Right forelimb (tissue), 1 donor: ENCODE data around the gene HLA-G.
"Not testable (repeated sequence)": the region's sequence is repeated elsewhere in the genome, so short reads cannot be mapped to it uniquely, and the experiment has no call there.

Experiments used
- DNase-seq: peaks from one replicate; pipeline ENCODE4 v3.0.0-alpha.2; 2018

The HLA-G gene

DNA sequence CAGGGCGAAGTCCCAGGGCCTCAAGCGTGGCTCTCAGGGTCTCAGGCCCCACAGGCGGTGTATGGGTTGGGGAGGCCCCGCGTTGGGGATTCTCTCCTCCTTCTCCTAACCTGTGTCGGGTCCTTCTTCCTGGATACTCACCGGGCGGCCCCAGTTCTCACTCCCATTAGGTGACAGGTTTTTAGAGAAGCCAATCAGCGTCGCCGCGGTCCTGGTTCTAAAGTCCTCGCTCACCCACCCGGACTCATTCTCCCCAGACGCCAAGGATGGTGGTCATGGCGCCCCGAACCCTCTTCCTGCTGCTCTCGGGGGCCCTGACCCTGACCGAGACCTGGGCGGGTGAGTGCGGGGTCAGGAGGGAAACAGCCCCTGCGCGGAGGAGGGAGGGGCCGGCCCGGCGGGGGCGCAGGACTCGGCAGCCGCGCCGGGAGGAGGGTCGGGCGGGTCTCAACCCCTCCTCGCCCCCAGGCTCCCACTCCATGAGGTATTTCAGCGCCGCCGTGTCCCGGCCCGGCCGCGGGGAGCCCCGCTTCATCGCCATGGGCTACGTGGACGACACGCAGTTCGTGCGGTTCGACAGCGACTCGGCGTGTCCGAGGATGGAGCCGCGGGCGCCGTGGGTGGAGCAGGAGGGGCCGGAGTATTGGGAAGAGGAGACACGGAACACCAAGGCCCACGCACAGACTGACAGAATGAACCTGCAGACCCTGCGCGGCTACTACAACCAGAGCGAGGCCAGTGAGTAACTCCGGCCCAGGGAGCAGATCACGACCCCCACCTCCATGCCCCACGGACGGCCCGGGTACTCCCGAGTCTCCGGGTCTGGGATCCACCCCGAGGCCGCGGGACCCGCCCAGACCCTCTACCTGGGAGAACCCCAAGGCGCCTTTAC, at the start of gene HLA-G:
Gene HLA-G, plus strand, starts transcription at position 247 of the 892 bp plus-strand sequence. Its CDS starts 20 bp downstream, at position 267.
- DNase-seq = no peak

DNA sequence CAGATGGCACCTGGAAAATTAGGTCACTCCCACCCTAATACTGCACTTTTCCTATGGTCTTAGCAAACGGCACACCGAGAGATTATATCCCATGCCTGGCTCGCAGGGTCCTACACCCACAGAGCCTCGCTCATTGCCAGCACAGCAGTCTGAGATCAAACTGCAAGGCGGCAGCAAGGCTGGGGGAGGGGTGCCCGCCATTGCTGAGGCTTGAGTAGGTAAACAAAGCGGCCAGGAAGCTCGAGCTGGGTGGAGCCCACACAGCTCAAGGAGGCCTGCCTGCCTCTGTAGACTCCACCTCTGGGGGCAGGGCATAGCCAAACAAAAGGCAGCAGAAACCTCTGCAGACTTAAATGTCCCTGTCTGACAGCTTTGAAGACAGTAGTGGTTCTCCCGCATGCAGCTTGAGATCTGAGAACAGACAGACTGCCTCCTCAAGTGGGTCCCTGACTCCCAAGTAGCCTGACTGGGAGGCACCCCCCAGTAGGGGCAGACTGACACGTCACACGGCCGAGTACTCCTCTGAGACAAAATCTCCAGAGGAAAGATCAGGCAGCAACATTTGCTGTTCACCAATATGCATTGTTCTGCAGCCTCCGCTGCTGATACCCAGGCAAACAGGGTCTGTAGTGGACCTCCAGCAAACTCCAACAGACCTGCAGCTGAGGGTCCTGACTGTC, 47.5 kb upstream of the HLA-G start:
- DNase-seq = not testable (repeated sequence)

DNA sequence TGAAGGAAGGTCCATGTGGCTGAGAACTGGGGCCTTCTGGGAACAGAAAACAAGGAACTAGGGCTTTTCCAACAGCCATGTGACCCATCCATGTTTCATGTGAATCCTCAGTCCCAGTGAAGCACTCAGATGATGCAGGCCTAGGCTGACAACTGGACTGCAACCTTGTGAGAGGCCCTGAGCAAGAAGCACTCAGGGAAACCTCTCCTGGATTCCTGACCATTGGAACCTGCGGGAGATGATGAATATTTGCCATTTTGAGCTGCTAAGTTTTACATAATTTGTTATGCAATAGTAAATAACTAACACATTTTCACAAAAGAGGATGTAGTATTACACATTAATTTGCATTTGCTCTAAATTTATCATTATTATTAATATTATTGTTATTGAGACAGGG, 38.4 kb upstream of the HLA-G start:
- no peak for DNase-seq

DNA sequence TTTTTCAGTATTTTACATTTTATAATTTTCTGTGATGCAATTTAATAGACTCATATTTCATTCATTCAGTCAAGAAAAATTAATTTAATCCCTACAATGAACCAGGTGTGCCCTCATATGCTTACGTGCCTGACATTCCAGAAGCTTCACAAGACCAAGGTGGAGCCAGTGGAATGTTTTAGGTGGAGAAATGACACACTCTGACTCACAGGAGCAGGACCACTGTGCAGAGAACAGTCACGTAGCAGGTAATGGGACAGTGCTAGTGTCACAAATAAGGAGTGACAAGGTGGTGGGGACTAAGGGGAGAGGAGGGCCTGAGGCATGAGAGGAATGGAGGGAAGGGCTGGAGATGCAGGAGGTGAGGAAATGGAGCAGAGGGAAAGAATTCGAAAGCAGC, 37.0 kb upstream of the HLA-G start:
- no peak for DNase-seq

DNA sequence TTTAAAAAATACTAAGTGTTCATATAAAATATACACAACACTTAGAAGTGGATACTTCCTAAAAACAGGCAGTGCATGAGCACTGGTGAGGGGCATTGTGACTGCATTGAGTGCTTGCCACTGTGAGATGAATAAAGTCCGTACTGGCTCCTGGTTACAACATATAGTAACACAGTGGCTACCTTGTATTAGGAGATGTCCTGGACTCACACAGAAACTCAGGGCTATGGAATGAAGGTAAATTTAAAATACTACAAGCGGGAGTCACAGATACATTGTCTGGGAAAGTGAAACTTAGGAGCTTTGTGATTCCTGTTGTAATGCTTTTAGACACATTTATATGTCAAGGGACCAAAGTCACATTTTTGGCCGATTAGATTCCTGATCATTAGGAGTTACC, 36.5 kb upstream of the HLA-G start:
- no peak for DNase-seq

DNA sequence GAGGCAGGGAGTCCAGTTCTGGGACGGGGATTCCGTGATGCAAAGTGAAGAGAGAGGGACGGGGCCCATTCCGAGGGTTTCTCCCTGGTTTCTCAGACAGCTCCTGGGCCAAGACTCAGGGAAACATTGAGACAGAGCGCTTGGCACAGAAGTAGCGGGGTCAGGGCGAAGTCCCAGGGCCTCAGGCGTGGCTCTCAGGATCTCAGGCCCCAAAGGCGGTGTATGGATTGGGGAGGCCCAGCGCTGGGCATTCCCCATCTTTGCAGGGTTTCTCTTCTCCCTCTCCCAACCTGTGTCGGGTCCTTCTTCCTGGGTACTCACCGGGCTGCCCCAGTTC, 35.9 kb upstream of the HLA-G start:
- no peak for DNase-seq

DNA sequence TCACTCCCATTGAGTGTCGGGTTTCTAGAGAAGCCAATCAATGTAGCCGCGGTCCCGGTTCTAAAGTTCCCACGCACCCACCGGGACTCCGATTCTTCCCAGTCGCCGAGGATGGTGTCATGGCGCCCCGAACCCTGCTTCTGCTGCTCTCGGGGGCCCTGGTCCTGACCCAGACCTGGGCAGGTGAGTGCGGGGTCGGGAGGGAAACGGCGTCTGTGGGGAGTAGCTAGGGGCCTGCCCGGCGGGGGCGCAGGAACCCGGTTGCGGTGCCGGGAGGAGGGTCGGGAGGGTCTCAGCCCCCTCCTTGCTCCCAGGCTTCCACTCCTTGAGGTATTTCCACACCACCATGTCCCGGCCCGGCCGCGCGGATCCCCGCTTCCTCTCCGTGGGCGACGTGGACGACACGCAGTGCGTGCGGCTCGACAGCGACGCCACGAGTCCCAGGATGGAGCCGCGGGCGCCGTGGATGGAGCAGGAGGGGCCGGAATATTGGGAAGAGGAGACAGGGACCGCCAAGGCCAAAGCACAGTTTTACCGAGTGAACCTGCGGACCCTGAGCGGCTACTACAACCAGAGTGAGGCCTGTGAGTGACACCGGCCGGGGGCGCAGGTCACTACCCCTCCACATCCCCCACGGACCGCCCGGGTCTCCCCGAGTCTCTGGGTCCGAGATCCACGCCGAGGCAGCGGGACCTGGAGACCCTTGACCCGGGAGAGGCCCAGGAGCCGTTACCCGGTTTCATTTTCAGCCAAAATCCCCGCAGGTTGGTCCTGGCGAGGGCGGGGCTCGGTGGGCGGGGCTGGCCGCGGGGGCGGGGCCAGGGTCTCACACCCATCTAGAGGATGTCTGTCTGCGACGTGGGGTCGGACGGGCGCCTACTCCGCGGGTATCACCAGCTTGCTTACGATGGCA, 35.2 kb upstream of the HLA-G start:
- DNase-seq = no peak

DNA sequence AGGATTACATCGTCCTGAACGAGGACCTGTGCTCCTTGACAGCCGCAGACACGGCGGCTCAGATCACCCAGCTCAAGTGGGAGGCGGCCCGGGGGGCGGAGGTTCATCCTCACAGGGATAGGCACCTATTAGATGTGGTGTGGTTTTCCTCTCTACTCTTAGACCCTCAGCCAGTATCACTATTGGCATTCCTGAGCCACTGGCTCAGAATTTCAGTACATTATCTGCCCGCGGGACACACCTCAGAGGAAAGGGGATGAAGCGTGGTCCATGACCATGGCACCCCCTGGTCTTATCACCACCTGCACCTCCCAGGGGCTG, 34.6 kb upstream of the HLA-G start:
- no peak for DNase-seq

DNA sequence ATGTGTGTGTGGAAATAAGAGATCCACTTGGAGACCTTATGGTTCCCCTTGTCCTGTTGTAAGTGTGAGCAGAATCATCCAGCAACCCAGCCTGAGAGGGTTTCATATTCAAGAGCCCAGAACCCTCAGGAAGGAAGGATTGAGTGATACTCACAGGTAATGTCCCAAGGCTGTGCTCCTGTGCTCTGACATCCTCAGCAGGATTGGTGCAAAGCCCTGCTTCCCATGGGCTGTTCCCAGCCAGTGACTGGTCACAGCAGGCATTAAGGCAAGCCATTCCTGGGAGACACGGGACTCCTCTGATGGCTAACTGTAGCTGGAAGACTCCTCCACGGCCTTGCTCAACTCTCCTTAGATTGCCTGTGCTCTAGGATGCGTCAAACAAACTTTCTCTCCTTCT, 33.8 kb upstream of the HLA-G start:
- no peak for DNase-seq

DNA sequence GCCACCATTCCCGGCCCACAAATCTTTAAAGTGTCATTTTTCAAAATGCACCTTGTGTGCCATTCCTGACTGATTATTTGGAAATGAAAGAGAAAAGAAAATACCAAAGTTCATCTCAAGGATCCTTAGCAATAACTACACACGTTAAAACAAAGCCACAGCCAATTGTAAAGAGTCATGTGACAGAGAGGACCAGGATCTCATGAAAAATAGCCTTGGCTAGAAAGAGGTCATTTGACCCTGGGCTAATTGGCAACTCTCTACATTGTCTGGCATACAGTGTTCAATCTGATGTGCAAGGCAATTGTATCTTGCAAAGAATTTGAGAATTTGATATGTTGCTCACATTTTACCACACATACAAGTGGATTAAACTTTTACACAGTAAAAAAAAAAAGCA, 31.6 kb upstream of the HLA-G start:
- DNase-seq = no peak

DNA sequence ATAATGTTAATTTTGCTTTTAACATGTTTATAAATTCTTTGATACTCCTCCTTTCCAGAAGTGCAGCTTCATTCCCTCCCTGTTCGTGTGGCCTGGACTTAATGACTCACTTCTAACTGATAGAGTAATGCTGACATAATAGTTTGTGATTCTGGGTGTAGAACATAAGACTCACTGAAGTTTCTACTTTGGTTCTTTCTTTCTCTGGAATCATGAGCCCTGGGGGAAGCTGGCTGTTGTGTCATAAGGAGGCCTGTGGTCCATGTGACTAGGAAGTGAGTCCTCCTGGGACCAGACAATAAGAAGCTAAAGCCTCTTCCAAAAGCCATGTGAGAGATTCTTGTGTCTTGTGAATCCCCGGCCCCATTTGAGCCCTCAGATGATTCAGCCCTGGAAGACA, 30.5 kb upstream of the HLA-G start:
- no peak for DNase-seq

DNA sequence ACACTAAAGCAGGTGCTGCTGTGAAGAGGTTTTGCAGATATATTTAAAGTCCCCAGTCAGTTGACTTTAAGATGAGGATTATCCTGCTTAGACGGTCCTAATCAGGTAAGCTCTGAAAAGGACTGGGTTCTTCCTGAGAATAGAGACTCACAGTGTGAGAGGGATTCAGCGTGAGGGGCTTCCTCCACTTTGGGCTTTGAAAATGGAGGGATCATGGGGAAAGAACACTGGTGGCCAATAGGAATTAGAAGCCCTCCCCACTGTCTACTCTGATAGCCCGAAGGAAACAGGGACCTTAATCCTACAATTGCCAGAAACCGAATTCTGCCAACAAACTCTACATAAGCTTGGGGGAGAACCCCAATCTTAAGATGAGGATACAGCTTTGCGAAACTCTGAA, 29.7 kb upstream of the HLA-G start:
- no peak for DNase-seq

DNA sequence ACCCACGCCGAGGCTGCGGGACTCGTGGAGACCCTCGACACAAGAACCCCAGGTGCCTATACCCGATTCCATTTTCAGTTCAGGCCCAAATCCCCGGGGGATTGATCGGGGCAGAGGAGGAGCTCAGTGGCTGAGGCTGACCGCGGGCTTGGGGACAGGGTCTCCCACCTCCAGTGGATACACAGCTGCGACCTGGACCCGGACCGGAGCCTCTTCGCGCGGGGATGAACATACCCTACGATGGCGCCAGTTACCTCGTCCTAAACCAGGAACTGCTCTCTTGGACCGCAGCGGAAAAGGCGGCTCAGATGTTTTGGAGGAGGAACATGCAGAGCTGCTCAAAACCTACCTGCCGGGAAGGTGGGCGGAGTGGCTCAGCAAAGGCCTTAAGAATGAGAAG, 27.4 kb upstream of the HLA-G start:
- DNase-seq = no peak

DNA sequence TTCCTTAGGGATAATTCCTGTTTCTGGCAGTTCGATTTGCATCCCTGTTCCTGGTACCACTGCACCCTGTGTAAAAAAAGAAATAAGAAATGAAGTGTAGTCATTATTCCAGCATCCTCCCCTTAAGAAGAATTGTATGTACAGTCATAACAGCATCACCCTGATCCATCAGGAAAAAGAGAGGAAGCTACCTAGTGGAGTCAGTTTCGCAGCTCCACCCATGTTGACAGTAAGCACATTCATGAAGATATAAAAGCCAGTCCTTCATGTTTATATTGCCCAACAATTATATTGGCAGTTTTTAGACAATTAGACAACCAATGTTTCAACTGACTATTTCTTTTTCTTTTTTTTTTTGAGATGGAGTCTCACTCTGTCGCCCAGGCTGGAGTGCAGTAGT, 21.2 kb upstream of the HLA-G start:
- no peak for DNase-seq

DNA sequence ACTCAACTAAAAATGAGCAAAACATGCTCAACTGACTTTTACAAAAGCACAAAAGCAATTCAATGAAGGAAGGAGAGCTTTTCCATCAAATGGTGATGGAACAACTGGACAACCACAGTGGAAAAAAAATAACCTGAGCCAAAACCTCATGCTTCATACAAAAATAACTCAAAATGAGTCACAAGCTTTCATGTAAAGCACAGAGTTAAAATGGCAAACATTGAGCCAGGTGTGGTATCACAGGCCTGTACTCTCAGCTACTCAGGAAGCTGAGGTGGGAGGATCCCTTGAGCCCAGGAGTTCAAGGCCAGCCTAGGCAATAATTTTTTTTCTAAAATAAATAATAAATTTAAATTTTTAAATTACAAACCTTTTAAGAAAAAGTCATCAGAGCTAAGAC, 18.4 kb upstream of the HLA-G start:
- no peak for DNase-seq

DNA sequence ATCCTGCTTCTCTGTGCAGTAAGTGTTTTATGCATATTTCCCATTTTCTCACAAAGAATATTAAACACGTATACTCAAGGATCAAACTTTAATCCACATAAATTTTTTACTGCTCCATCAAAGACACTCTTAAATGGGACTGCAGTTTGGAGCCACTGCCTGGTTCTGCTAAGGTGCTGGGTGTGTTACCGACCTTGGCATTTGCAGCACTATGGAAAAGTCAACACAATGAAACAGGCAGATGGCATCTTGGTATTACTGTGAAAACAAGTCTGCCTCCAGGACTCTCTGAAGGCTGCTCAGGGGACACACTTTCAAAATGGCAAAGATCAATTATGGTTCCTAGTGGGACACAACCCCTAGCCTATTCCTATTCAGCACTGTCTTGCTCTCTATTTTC, 17.3 kb upstream of the HLA-G start:
- DNase-seq = no peak

DNA sequence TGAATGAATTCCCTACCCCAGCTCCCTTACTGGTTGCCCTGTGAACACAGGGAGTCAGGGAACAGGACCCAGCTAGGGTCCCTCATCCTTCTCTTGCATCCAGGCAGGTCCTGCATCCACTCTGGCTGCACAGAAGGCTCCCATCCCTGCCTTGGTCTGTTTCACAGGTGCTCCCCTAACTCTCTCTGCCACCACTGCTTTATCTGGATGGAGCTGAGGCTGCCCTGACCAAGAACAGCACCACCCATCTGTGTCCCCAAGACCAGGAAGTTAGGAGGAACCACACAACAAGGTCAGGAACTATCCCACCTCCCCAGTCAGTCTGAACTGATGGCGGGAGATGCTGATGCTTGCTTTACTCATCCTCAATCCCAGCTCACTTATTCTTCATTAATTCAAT, 16.2 kb upstream of the HLA-G start:
- no peak for DNase-seq

DNA sequence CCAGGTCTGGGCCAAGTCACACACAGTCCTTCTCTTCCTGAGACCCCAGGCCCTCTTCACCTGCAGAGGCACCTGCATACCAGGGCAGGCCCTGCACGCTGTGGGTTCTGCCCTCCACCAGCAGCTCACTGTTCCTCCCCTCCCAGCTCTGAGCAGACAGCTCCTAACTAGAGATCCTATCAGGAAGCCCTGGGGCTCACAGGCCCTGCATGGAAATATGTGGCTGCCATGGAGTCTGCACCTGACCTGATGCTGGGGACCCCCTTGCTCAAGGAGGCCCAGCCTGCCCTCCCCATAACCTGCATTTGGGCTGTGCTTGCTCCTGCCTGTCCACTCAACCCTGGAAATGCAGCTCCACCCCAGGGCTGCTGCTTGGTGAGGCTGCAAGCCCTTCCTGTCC, 14.6 kb upstream of the HLA-G start:
- DNase-seq = no peak

DNA sequence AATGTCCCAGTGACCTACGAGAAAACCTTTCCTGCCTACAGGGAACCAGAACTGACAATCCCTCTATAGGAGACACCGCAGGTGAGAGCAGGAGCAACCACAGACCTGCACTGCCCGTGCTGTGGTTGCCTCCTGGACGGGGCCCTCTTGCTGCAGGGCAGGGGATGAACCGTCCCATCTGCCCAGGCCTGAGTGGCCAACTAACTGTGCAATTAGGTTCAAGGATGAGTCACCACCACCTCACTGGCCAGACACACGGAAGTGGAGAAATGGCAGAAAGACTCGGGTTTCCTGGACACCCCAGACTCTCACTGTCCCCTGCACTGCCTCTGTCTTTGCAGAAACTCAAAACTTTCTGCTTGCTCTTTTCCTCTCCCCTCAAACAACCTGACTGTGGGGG, 13.8 kb upstream of the HLA-G start:
- DNase-seq = no peak

DNA sequence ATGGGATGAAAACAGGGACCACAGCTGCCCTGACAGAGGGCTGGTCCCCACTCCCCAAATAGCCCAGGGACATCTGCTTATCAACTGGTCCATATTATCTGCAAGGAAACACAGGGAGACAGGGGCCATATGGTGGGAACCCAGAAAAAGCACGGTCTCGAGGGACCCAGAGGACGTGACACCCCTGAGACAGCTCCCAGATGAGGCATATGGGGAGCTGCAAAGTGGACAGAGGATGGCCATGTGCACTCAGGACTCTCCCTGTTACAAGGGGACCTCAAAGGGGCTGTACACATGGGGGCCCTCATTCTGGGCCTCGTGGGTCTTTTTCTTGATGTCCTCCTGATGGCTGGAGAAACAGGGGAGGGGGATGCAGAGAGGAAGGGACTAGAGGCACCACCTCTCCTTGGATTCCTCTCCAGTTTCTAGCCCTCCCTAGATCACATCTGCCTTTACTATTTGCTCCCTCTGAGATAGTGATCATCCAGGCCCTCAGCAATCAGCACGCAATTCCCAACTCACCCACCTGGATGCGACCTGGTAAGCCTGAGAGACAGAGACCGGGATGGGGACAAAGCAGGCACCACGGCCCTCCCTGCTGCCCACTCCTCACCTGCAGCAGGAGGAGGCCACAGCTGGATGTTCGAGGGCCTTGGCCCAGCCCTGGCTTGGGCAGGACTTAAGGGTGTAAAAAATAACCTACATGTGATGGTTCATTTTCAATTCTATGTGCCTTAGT, 13.1 kb upstream of the HLA-G start:
- no peak for DNase-seq

DNA sequence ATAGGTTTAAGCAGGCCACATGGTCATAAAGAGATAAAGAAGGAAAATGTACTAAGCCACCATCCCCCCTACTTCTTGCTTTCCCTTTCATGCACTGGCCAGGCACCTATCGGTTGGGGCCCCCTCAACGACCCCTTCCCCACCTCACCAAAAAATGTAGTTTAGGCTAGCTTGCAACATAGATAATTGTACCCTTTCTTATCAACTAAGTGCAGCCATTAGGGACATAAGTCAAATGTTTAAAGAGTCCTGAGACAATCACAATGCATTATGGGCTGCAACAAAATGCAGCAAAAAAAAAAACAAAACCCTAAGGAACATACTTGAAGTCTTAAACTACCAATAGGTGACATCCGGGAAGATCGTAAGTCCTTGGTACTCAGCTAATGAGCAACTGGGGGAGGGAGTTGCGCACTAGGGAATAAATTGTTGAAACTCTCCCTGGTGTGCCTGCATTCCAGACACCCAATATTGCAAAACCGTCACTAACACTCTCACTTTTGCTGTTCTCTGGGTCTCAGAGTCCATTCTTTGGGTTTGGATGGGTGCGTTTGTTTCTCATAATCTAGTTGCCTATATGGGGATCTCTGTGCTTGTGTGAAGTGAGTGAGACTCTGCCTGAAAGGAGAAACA, 12.4 kb upstream of the HLA-G start:
- DNase-seq = no peak

DNA sequence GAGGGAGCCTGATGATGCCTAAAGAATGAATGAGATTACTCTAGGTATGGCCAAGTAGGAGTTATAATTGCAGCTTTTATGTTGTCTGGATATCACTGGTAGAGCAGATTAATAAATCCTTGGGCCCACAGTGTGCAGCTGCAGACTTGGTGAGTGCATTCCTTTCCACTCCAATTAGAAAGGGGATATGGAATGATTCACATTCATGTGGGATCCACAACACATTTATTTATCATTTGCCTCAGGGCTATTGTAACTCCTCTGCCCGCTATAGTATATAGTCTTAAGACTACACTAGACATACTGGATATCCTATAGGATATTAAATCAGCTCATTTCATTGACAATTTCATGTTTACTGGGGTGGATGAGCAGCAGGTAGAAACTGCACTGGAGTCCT, 11.6 kb upstream of the HLA-G start:
- no peak for DNase-seq

DNA sequence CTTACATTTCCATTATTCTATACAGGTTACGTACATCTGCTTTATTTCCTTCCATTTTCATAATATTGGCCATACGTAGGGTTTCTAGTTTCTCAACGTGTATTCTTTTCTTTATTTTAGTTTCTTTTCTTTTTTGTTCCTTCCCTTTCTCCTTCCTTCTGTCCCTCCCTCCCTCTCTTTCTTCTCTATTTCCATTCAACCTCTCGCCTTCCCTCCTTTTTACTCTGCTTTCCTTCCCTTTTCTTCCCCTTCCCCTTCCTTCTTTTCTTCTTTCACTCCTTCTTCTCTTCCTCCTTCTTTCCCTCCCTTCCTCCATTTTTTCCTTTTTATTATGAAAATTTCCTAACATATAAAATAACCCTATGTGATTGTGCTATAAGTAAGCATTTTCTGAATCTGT, 8.7 kb upstream of the HLA-G start:
- DNase-seq = no peak
